ENCODE results near the gene LPAR6. TPM values are rescaled to one million over a fixed set of nuclear protein-coding genes. Genes with fewer than 3 reads are reported as not detected.

LPAR6 gene
- total RNA-seq, 1 donor from 2014 or later: 4.1 TPM

- Histone ChIP-seq H3K4me3 (ENCODE audit: insufficient read depth, low read depth, low read length) (no peak overlapping the region), H2AFZ (ENCODE audit: low read depth, low read length) (no peak overlapping the region), H3K36me3 (ENCODE audit: insufficient read depth, low read length) (no peaks in the 10 kb centered on the region), H3K4me1 (ENCODE audit: insufficient read depth, low read length) (no peaks in the 10 kb centered on the region), H4K20me1 (ENCODE audit: insufficient read depth, low read length) (peaks cover 5% of the 10 kb centered on the region), H3K79me2 (ENCODE audit: insufficient read depth, low read length) (no peaks in the 10 kb centered on the region), H3K9me3 (ENCODE audit: insufficient read depth, low read depth, low read length) (no peaks in the 10 kb centered on the region), H3K27ac (ENCODE audit: low read depth, low read length) (no peak overlapping the region), H3K9ac (ENCODE audit: low read length) (no peak overlapping the region), H3K27me3 (ENCODE audit: insufficient read depth, low read length) (no peaks in the 10 kb centered on the region), H3K4me2 (ENCODE audit: low read length) (no peak overlapping the region)
- FAIRE-seq (no peak), DNase-seq (ENCODE audit: low read depth) (no peak)
- H3K27me3 Mint-ChIP-seq (ENCODE audit: low read depth, unreplicated experiment): no peaks in the 10 kb centered on the region
- H3K4me3 Mint-ChIP-seq (ENCODE audit: unreplicated experiment): no peak overlapping the region
- H3K9me3 Mint-ChIP-seq (ENCODE audit: unreplicated experiment): no peaks in the 10 kb centered on the region
- no peak overlapping the region for H3K27ac Mint-ChIP-seq (ENCODE audit: unreplicated experiment)
- H3K4me1 Mint-ChIP-seq (ENCODE audit: low read depth, unreplicated experiment): no peaks in the 10 kb centered on the region
- TF ChIP-seq CTCF (IDR thresholded peaks at IDR 0.05; ENCODE audit: insufficient read depth, low read depth, low read length) (no peak), EZH2 (IDR thresholded peaks at IDR 0.05; ENCODE audit: insufficient read depth, low read length) (no peak)
- H3K36me3 Mint-ChIP-seq (ENCODE audit: low read depth, unreplicated experiment): peaks cover 9% of the 10 kb centered on the region
These were observed 26.1 kb downstream of the LPAR6 start for GRCh38 chr13:48386816-48387215.

- no peaks in the 10 kb centered on the region for H3K79me2 ChIP-seq (ENCODE audit: insufficient read depth, low read length)
- H2AFZ ChIP-seq (ENCODE audit: low read depth, low read length): no peak overlapping the region
- TF ChIP-seq EZH2 (IDR thresholded peaks at IDR 0.05; ENCODE audit: insufficient read depth, low read length): no peak
- no peak for TF ChIP-seq CTCF (IDR thresholded peaks at IDR 0.05; ENCODE audit: insufficient read depth, low read depth, low read length)
- Mint-ChIP-seq H3K27ac (ENCODE audit: unreplicated experiment) (no peak overlapping the region), H3K27me3 (ENCODE audit: low read depth, unreplicated experiment) (no peaks in the 10 kb centered on the region), H3K4me1 (ENCODE audit: low read depth, unreplicated experiment) (no peaks in the 10 kb centered on the region), H3K36me3 (ENCODE audit: low read depth, unreplicated experiment) (peaks cover 5% of the 10 kb centered on the region), H3K4me3 (ENCODE audit: unreplicated experiment) (no peak overlapping the region), H3K9me3 (ENCODE audit: unreplicated experiment) (no peaks in the 10 kb centered on the region)
- H3K4me1 ChIP-seq (ENCODE audit: insufficient read depth, low read length): no peaks in the 10 kb centered on the region
- no peaks in the 10 kb centered on the region for H3K27me3 ChIP-seq (ENCODE audit: insufficient read depth, low read length)
- H3K4me3 ChIP-seq (ENCODE audit: insufficient read depth, low read depth, low read length): no peak overlapping the region
- H3K27ac ChIP-seq (ENCODE audit: low read depth, low read length): no peak overlapping the region
- peaks cover 6% of the 10 kb centered on the region for H3K36me3 ChIP-seq (ENCODE audit: insufficient read depth, low read length)
- no peak overlapping the region for H3K4me2 ChIP-seq (ENCODE audit: low read length)
- no peaks in the 10 kb centered on the region for H3K9me3 ChIP-seq (ENCODE audit: insufficient read depth, low read depth, low read length)
- no peak overlapping the region for H3K9ac ChIP-seq (ENCODE audit: low read length)
- DNase-seq (ENCODE audit: low read depth) (no peak), FAIRE-seq (no peak)
- no peaks in the 10 kb centered on the region for H4K20me1 ChIP-seq (ENCODE audit: insufficient read depth, low read length)
These were observed 29.5 kb downstream of the LPAR6 start for GRCh38 chr13:48383384-48383783.

- H3K9ac ChIP-seq (ENCODE audit: low read length): no peak overlapping the region
- no peaks in the 10 kb centered on the region for H3K27me3 ChIP-seq (ENCODE audit: insufficient read depth, low read length)
- TF ChIP-seq CTCF (IDR thresholded peaks at IDR 0.05; ENCODE audit: insufficient read depth, low read depth, low read length) (no peak), EZH2 (IDR thresholded peaks at IDR 0.05; ENCODE audit: insufficient read depth, low read length) (no peak)
- H3K4me1 ChIP-seq (ENCODE audit: insufficient read depth, low read length): no peaks in the 10 kb centered on the region
- Mint-ChIP-seq H3K4me3 (ENCODE audit: unreplicated experiment) (no peak overlapping the region), H3K27ac (ENCODE audit: unreplicated experiment) (no peak overlapping the region), H3K9me3 (ENCODE audit: unreplicated experiment) (no peaks in the 10 kb centered on the region), H3K4me1 (ENCODE audit: low read depth, unreplicated experiment) (no peaks in the 10 kb centered on the region), H3K36me3 (ENCODE audit: low read depth, unreplicated experiment) (peaks cover 5% of the 10 kb centered on the region), H3K27me3 (ENCODE audit: low read depth, unreplicated experiment) (no peaks in the 10 kb centered on the region)
- no peak for FAIRE-seq
- no peak overlapping the region for H3K4me3 ChIP-seq (ENCODE audit: insufficient read depth, low read depth, low read length)
- DNase-seq (ENCODE audit: low read depth): no peak
- peaks cover 6% of the 10 kb centered on the region for H3K36me3 ChIP-seq (ENCODE audit: insufficient read depth, low read length)
- no peaks in the 10 kb centered on the region for H3K9me3 ChIP-seq (ENCODE audit: insufficient read depth, low read depth, low read length)
- H3K79me2 ChIP-seq (ENCODE audit: insufficient read depth, low read length): no peaks in the 10 kb centered on the region
- H3K4me2 ChIP-seq (ENCODE audit: low read length): no peak overlapping the region
- no peak overlapping the region for H2AFZ ChIP-seq (ENCODE audit: low read depth, low read length)
- no peak overlapping the region for H3K27ac ChIP-seq (ENCODE audit: low read depth, low read length)
- no peaks in the 10 kb centered on the region for H4K20me1 ChIP-seq (ENCODE audit: insufficient read depth, low read length)
These were observed 32.3 kb downstream of the LPAR6 start for GRCh38 chr13:48380581-48380980.
